Activated CD8-positive, alpha-beta memory T cell treated with anti-CD3 and anti-CD28 coated beads for 4 hours (primary cell): ENCODE measurements around the gene PGAP3.
A peak's percentile ranks its signal among the peaks of the same experiment; 100 is the strongest.

Experiments
- DNase-seq, 2 donors: peaks; one replicate each; pipeline ENCODE4 v3.0.0-alpha.2; 2020; ENCODE audit warnings: low read depth in 2 of 2

PGAP3 gene

DNA sequence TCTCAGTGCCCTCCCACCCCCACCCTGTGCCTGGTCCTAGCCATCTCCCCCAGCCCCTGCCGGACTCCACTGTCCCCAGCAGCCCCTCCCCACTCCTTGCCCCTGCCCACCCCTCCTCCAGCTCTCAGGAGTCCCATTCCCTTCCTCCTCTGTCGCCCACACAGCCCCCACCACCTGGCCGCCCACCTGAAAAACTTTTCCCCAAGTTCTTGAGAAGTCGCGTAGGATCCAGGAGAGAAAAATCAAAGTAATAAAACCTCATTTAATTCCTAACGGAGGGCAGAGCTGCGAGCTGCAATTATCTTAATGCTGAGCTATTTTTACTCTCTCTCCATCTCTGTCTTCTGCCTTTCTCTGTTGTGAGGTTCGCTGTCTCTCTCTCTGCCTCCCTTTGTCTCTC lies 63.5 kb downstream of the PGAP3 start:
- no peak for DNase-seq

DNA sequence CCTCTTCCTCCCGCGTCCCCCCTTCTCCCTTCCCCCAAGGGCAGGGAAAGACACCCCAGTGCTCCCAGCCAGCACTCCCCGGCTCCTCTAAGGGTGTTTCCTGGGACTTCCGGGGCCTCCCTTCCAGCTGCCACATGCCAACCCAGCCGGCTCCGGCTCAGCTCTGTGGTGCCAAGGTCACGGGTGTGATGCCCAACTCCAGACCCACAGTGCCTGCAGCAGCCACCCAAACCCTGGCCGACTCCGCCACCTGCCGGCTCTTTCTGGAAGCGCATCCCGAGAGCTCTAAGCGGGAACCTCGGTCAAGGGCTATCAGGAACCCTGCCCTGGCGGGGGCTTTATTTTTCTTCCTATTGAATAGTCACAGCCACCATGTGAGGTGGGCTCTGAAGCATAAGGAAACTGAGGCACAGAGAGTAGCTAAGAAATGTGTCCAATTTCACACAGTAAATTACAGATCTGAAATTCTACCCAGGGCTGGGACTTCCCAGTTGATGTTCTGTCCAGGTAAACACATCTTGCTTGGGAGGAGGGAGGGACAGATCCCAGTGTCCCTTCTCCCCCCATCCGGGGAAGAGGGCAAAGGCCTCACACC lies 64.4 kb downstream of the PGAP3 start:
- DNase-seq, result peak; percentile 64 to 79

GRCh38 chr17:39622380-39623006 lies 65.4 kb downstream of the PGAP3 start:
- DNase-seq, result no peak

DNA sequence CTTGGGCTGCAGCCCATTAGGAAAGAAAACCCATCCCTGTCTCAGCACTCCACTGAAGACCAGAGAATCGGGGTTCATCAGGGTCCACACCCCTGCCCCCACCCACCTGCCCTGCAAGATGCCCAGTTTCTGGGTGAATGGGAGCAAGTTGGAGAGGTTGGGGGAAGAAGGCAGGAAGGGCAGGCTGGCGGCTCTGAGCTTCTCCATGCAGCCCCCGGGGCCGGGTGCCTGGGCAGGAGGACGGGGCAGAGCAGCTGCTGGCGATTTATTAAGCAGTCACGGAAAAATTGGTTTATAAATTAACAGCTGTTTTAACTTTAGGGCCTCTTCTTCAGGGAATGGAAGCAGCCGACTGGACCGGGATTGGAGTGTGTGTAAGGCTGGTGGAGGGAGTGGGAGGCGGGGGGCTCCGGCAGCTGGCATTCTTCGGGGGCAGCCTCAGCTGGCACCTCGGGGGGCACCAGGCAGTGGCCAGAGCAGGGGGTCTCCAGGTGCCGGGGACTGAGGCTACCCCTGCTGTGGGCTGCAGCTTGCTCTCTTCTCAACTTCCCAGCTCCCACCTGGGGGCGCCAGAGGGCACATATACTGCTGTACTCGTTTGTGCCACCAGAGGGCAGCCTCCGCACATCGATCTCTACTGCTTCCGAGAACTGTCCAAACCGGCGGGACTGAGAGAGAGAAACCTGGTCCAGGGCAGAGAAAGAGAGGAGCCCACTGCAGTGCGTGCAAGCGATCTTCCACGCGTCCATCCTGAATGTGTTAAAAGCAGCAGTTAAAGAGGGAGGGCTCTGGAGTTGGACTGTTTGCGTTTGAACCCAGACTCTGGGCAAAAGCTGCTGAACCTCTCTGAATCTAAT lies 66.1 kb downstream of the PGAP3 start:
- DNase-seq, result peak; percentile 70 to 83
